Adipocyte (in vitro differentiated cells): Measurements from ENCODE around the gene ABCG1.
A peak's percentile ranks its signal among the peaks of the same experiment; 100 is the strongest.

Experiments
- DNase-seq: peaks from one replicate; pipeline ENCODE4 v3.0.0-alpha.2; 2015; ENCODE audit warnings: low read depth
- H3K27me3 ChIP-seq: replicated peaks from 2 replicates; pipeline ENCODE4 v1.7.0; 2013; ENCODE audit warnings: mild to moderate bottlenecking, low read length, moderate library complexity; ENCODE audit not compliant: control insufficient read depth, insufficient read depth
- H3K36me3 ChIP-seq: 2 replicates; pipeline ENCODE4 v1.7.0; 2013; ENCODE audit warnings: low read length, mild to moderate bottlenecking, moderate library complexity; ENCODE audit not compliant: control insufficient read depth, insufficient read depth, severe bottlenecking
- H3K4me1 ChIP-seq: 2 replicates; pipeline ENCODE4 v1.7.0; 2013; ENCODE audit warnings: mild to moderate bottlenecking, low read length, moderate library complexity; ENCODE audit not compliant: control insufficient read depth, insufficient read depth
- H3K4me3 ChIP-seq: 2 replicates; pipeline ENCODE4 v1.7.0; 2013; ENCODE audit warnings: mild to moderate bottlenecking, low read length, moderate library complexity
- H3K9ac ChIP-seq: 2 replicates; pipeline ENCODE4 v1.7.0; 2013; ENCODE audit warnings: mild to moderate bottlenecking, low read length, moderate library complexity
- H3K9me3 ChIP-seq: 2 replicates; pipeline ENCODE4 v1.7.0; 2013; ENCODE audit warnings: mild to moderate bottlenecking, low read length, moderate library complexity; ENCODE audit not compliant: control insufficient read depth

Gene ABCG1

GRCh38 chr21:42257091-42257765 lies 38.3 kb downstream of the ABCG1 start:
- peaks cover 18% of the 10 kb centered on the region for H3K4me1 ChIP-seq
- H3K9ac ChIP-seq, result no peak overlapping the region
- peaks cover 65% of the 10 kb centered on the region for H3K27me3 ChIP-seq
- no peaks in the 10 kb centered on the region for H3K9me3 ChIP-seq
- no peak for DNase-seq
- no peak overlapping the region for H3K4me3 ChIP-seq
- no peaks in the 10 kb centered on the region for H3K36me3 ChIP-seq

DNA sequence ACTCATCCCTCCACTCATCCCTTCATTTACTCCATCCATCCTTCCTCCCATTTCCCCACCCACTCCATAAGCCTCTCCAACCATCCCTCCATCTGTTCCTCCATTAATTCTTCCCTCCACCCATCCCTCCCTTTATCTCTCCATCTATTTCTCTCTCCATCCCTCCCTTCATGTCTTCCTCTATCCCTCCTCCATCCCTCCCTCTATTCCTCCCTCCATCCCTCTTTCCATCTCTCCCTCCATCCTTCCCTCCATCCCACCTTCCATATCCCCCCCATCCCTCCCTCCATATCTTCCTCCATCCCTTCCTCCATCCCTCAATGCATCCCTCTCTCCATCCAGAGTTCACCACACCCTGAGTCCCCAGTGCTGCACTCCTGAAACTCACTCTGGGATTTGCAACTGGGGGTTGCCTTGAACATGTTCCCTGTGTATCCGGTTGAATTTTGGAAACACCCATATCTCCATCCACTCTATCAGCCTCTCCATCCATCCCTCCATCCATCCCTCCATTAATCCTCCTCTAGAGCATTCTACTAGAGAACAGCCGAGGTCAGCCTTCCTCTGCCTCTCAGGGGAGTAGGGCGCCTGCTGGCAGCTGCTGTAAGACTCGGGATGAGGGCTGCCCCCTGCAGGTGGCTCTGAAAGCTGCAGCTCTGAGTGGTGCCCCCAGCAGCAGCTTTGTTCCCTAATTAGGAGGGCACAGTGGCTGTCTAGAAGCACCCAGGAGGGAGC lies 39.4 kb downstream of the ABCG1 start:
- Histone ChIP-seq H3K4me3 (no peak overlapping the region), H3K4me1 (peaks cover 26% of the 10 kb centered on the region), H3K9me3 (no peaks in the 10 kb centered on the region), H3K27me3 (peaks cover 59% of the 10 kb centered on the region), H3K9ac (no peak overlapping the region), H3K36me3 (no peaks in the 10 kb centered on the region)
- DNase-seq, result peak; percentile 37

DNA sequence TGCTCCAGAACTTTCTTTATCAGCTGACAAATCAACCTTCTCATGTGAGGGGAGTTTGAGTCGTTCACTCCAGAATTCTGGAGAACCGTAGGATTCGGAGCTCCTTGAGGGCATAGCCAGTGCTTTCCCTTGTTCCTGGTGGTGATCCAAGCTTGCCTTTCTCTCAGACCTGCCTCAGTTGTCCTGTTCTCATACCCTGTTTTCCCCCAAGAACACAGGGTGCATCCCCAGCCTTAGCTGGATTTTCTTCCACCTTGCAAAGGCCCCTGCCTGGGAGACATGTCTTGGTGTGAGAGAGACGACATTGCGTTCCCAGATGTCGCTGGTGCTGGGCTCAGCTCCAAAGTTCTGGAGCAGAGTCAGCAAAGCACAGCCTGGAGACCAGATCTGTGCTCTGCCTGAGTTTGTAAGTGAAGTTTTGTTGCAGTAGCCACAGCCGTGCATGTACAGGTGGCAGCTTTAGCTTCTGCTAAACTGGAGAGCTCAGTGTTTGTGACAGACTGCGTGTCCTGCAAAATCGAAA lies 40.0 kb downstream of the ABCG1 start:
- peaks cover 26% of the 10 kb centered on the region for H3K4me1 ChIP-seq

DNA sequence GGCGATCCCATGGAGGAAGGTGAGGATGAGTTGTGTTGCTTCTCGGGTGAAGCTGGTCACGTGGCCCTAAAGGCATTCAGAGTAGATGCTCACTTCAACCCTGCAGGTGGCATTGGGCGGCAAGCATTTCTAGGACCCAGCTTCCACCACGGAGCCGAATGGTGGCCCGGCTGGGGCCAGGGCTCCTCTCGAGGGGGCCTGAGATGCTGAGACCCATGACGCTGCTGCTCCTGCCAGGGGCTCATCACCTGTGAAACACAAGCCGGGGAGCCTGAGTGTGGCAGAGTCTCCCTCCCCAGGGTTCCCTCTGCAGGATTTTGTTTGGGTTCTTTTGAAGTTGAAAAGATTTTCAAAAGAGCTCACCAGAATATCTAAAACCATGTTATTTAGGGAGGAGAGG lies 41.2 kb downstream of the ABCG1 start:
- Histone ChIP-seq H3K27me3 (peaks cover 59% of the 10 kb centered on the region), H3K4me1 (peaks cover 26% of the 10 kb centered on the region), H3K9me3 (no peaks in the 10 kb centered on the region), H3K36me3 (no peaks in the 10 kb centered on the region), H3K4me3 (no peak overlapping the region), H3K9ac (no peak overlapping the region)
- no peak for DNase-seq

More for the DNA sequence above, 40.0 kb downstream of the ABCG1 start:
- H3K27me3 ChIP-seq, result peaks cover 59% of the 10 kb centered on the region
- no peak overlapping the region for H3K9ac ChIP-seq
- H3K4me3 ChIP-seq, result no peak overlapping the region
- DNase-seq, result no peak
- H3K36me3 ChIP-seq, result no peaks in the 10 kb centered on the region
- H3K9me3 ChIP-seq, result no peaks in the 10 kb centered on the region

DNA sequence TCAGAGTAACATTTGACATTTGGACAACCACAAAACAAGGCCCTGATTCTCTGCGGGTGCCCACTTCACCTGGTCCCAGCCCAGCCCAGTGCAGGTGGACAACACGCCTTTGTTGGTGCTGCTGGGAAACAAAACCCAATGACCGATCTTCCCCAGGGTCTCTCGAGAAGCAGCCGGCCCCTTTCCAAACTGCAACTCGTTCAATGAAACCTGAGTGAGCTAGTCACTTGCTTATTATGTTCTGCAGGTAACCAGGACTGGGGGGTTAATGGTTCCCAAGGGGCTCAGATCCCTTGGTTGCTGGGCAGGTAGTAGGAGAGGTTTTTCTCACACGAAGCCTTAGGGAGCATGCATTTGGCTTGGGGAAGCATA lies 42.9 kb downstream of the ABCG1 start:
- Histone ChIP-seq H3K4me3 (no peak overlapping the region), H3K36me3 (no peaks in the 10 kb centered on the region), H3K9me3 (no peaks in the 10 kb centered on the region), H3K9ac (no peak overlapping the region), H3K4me1 (peaks cover 26% of the 10 kb centered on the region), H3K27me3 (peaks cover 53% of the 10 kb centered on the region)
- no peak for DNase-seq

DNA sequence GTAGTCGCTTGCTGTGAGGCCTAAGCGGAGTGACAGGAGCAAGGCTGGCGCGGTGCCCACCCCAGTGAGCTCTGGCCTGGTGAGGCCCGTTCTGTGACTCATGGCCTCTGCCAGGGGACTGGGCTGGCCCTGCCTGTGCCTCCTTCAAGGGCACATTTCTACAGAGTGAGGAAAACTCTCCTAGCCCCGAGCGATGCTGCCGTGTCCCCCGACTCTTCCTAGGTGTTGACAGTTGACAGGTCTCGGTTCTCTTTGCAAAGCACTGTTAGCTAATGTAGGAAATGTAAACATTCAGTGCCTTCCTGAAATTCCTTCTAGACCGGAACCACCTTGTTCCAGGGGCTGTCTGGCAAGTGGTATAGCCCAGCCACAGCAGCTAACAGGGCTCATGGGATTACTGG lies 43.9 kb downstream of the ABCG1 start:
- Histone ChIP-seq H3K9me3 (no peaks in the 10 kb centered on the region), H3K4me3 (no peak overlapping the region), H3K9ac (no peak overlapping the region), H3K36me3 (no peaks in the 10 kb centered on the region), H3K4me1 (peaks cover 23% of the 10 kb centered on the region), H3K27me3 (peaks cover 59% of the 10 kb centered on the region)
- DNase-seq, result no peak

GRCh38 chr21:42263591-42264131 lies 44.7 kb downstream of the ABCG1 start:
- DNase-seq, result no peak
- Histone ChIP-seq H3K4me1 (peaks cover 23% of the 10 kb centered on the region), H3K4me3 (no peak overlapping the region), H3K9ac (no peak overlapping the region), H3K9me3 (no peaks in the 10 kb centered on the region), H3K36me3 (no peaks in the 10 kb centered on the region), H3K27me3 (peaks cover 55% of the 10 kb centered on the region)

- peaks cover 18% of the 10 kb centered on the region for H3K4me1 ChIP-seq
- DNase-seq, result no peak
- no peaks in the 10 kb centered on the region for H3K9me3 ChIP-seq
- no peaks in the 10 kb centered on the region for H3K36me3 ChIP-seq
- H3K9ac ChIP-seq, result no peak overlapping the region
- H3K4me3 ChIP-seq, result no peak overlapping the region
- peaks cover 46% of the 10 kb centered on the region for H3K27me3 ChIP-seq
Observed at GRCh38 chr21:42264245-42265195, 45.6 kb downstream of the ABCG1 start.

DNA sequence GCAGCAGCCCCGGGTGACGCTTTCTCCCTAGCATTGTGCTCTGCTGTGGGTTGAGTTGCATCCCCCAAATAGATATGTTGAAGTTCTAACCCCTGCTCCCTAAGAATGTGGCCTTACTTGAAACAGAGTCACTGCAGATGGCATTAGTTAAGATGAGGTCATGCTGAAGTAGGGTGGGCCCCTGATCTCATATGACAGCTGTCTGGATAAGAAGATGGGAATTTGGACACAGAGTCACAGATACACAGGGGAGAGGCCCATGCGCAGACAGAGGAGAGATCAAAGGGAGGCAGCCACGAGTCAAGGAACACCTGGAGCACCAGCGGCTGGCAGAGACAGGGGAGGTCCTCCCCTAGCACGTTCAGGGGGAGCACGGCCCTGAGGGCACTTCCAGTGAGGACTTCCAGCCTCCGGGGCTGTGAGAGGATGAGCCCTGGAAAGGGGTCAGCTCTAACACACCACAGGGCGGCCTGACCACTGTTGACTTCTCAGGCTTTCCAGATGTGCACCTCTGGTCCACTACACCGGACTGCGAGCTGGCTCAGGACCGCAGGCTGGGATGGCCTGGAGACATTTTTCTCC lies 46.4 kb downstream of the ABCG1 start:
- no peak overlapping the region for H3K4me3 ChIP-seq
- H3K9me3 ChIP-seq, result no peaks in the 10 kb centered on the region
- H3K36me3 ChIP-seq, result no peaks in the 10 kb centered on the region

GRCh38 chr21:42266971-42267556 lies 48.1 kb downstream of the ABCG1 start:
- no peak for DNase-seq

More for the DNA sequence above, 46.4 kb downstream of the ABCG1 start:
- no peak for DNase-seq
- no peak overlapping the region for H3K9ac ChIP-seq
- peaks cover 18% of the 10 kb centered on the region for H3K4me1 ChIP-seq
- H3K27me3 ChIP-seq, result peaks cover 39% of the 10 kb centered on the region

More at GRCh38 chr21:42266971-42267556, 48.1 kb downstream of the ABCG1 start:
- Histone ChIP-seq H3K4me1 (peaks cover 8% of the 10 kb centered on the region), H3K27me3 (peaks cover 41% of the 10 kb centered on the region), H3K4me3 (no peak overlapping the region), H3K9ac (no peak overlapping the region), H3K9me3 (no peaks in the 10 kb centered on the region), H3K36me3 (no peaks in the 10 kb centered on the region)
